Erythroblast (primary cell): ENCODE measurements around the gene CIB2.

Experiments used
- GATA1 ChIP-seq: IDR thresholded peaks from 2 replicates; pipeline ENCODE4 v1.6.1; 2011; ENCODE audit warnings: low read depth, mild to moderate bottlenecking, control low read depth, low read length, moderate library complexity
- POLR2A ChIP-seq: IDR thresholded peaks from 2 replicates; pipeline ENCODE4 v1.6.1; 2011; ENCODE audit warnings: mild to moderate bottlenecking, low read length

DNA sequence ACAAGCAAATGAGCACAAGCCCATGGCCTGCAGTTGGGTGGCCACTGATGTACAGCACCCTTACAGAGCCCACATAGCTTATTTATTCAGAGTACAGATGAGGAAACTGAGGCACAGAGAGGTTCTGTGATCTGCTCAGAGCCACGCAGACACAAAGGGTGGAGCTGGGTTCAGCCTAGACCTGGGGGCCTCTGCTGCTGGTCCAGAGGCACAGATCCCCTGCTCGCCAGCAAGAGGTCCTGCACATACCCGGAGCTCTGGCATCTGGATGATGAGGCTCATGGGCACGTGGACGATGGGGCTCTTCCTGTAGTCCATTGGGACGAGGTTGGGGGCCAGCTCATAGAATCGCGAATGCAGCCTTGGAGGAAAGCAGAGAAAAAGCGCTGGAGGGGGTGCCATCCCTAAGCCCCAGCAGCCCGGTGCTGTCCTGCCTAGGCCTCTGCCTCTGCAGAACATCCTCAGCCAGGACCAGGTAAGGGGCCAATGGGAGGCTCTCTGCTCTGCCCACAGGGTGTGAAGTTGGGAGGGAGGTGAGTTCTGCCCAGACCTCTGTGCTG is 20.2 kb downstream of the CIB2 start:
- no peak for TF ChIP-seq POLR2A
- TF ChIP-seq GATA1 = no peak
